CD14-positive monocyte (primary cell): ENCODE data around the gene SYNM. TPM values are rescaled to one million over a fixed set of nuclear protein-coding genes. Genes with fewer than 3 reads are reported as not detected.

ENCODE experiments used
- DNase-seq, 3 donors: peaks; one replicate each; pipeline ENCODE4 v3.0.0-alpha.2; 2011 to 2022
- H2AFZ ChIP-seq: 2 replicates; pipeline ENCODE4 v1.6.0; 2012; ENCODE audit warnings: mild to moderate bottlenecking, low read depth, low read length, inconsistent platforms; ENCODE audit not compliant: insufficient read depth, poor library complexity, severe bottlenecking
- H3K27ac ChIP-seq, 2 donors: 1 replicate in 1 of 2; 2 replicates in 1 of 2; pipeline ENCODE4 v1.5.1; 2012 to 2013; ENCODE audit warnings: low read length in 2 of 2, control low read depth in 1 of 2, inconsistent platforms in 1 of 2, low read depth in 1 of 2, mild to moderate bottlenecking in 1 of 2
- H3K27me3 ChIP-seq, 2 donors: one replicate each; pipeline versions ENCODE4 v1.6.0 to v1.6.1; 2011 to 2013; ENCODE audit warnings: low read length in 2 of 2; ENCODE audit not compliant: control insufficient read depth in 2 of 2, insufficient read depth in 2 of 2
- H3K36me3 ChIP-seq, 2 donors: replicated peaks in 1 of 2; 1 replicate in 1 of 2; 2 replicates in 1 of 2; pipeline versions ENCODE4 v1.5.1 to v1.6.1; 2012 to 2013; ENCODE audit warnings: low read length in 2 of 2, control low read depth in 1 of 2, inconsistent platforms in 1 of 2, mild to moderate bottlenecking in 1 of 2; ENCODE audit not compliant: insufficient read depth in 2 of 2, control insufficient read depth in 1 of 2
- H3K4me1 ChIP-seq, 2 donors: 1 replicate in 1 of 2; 2 replicates in 1 of 2; pipeline versions ENCODE4 v1.5.1 to v1.6.1; 2012 to 2013; ENCODE audit warnings: low read length in 2 of 2, control low read depth in 1 of 2, inconsistent platforms in 1 of 2, mild to moderate bottlenecking in 1 of 2, moderate library complexity in 1 of 2; ENCODE audit not compliant: insufficient read depth in 2 of 2, control insufficient read depth in 1 of 2
- H3K4me2 ChIP-seq: replicated peaks from 2 replicates; pipeline ENCODE3; 2012; ENCODE audit warnings: low read length, moderate library complexity, mild to moderate bottlenecking; ENCODE audit not compliant: poor library complexity, severe bottlenecking; ENCODE audit errors: extremely low read depth
- H3K4me3 ChIP-seq, 3 experiments: fragments of 200-600 bp in 1 of 3; sonication (generic) in 1 of 3; replicated peaks in 1 of 3; 1 replicate in 2 of 3; 2 replicates in 1 of 3; pipeline ENCODE4 v1.5.1; 2011 to 2013; ENCODE audit warnings: low read length in 3 of 3, mild to moderate bottlenecking in 3 of 3, control low read depth in 2 of 3, low read depth in 2 of 3, inconsistent platforms in 1 of 3, moderate library complexity in 1 of 3
- H3K79me2 ChIP-seq: 2 replicates; pipeline ENCODE4 v1.6.0; 2012; ENCODE audit warnings: mild to moderate bottlenecking, control low read depth, inconsistent platforms, low read length, moderate library complexity; ENCODE audit not compliant: insufficient read depth
- H3K9ac ChIP-seq: 2 replicates; pipeline ENCODE4 v1.6.0; 2017; ENCODE audit warnings: low read length, mild to moderate bottlenecking; ENCODE audit not compliant: insufficient read depth, poor library complexity, severe bottlenecking
- H3K9me3 ChIP-seq, 2 donors: replicated peaks in 1 of 2; 1 replicate in 1 of 2; 2 replicates in 1 of 2; pipeline versions ENCODE4 v1.5.1 to v1.6.1; 2012 to 2013; ENCODE audit warnings: low read length in 2 of 2, control low read depth in 1 of 2; ENCODE audit not compliant: control insufficient read depth in 1 of 2, insufficient read depth in 1 of 2
- H4K20me1 ChIP-seq: 2 replicates; pipeline ENCODE4 v1.6.0; 2012; ENCODE audit warnings: mild to moderate bottlenecking, low read length, control low read depth, moderate library complexity; ENCODE audit not compliant: insufficient read depth
- H3K27ac Mint-ChIP-seq, 7 donors: one replicate each; pipeline ENCODE4 v1.8.0; 2020; ENCODE audit warnings: mild to moderate bottlenecking in 7 of 7, mixed read lengths in 7 of 7, moderate library complexity in 6 of 7, inconsistent platforms in 2 of 7
- H3K27me3 Mint-ChIP-seq, 3 donors: one replicate each; pipeline ENCODE4 v1.8.0; 2021 to 2022; ENCODE audit warnings: low read depth in 3 of 3, mild to moderate bottlenecking in 3 of 3, mixed read lengths in 3 of 3, moderate library complexity in 3 of 3, inconsistent platforms in 1 of 3
- H3K36me3 Mint-ChIP-seq, 2 donors: one replicate each; pipeline ENCODE4 v1.8.0; 2020; ENCODE audit warnings: mixed read lengths in 2 of 2, inconsistent platforms in 1 of 2, mild to moderate bottlenecking in 1 of 2
- H3K4me1 Mint-ChIP-seq: one replicate; pipeline ENCODE4 v1.8.0; 2020; ENCODE audit warnings: mild to moderate bottlenecking, mixed read lengths
- H3K4me3 Mint-ChIP-seq, 2 donors: one replicate each; pipeline ENCODE4 v1.8.0; 2020; ENCODE audit warnings: mild to moderate bottlenecking in 2 of 2, mixed read lengths in 2 of 2, moderate library complexity in 1 of 2
- H3K9me3 Mint-ChIP-seq, 7 donors: one replicate each; pipeline ENCODE4 v1.8.0; 2020 to 2022; ENCODE audit warnings: mixed read lengths in 7 of 7, mild to moderate bottlenecking in 6 of 7, moderate library complexity in 6 of 7, inconsistent platforms in 2 of 7
- CTCF ChIP-seq: fragments of 200-600 bp; IDR thresholded peaks from one replicate; pipeline ENCODE4 v1.8.0; 2022; ENCODE audit warnings: antibody characterized with exemption, mild to moderate bottlenecking
- WGBS: methylation state at CpG from one replicate; pipeline ENCODE4 v1.1.5; 2013; ENCODE audit warnings: missing lambda C conversion rate; ENCODE audit not compliant: insufficient coverage; 5-methylcytosine and 5-hydroxymethylcytosine counted together
- intact Hi-C, 2 donors: fragments of 100-400 bp; cut with micrococcal nuclease; formaldehyde crosslinking; loops; one replicate each; pipeline versions ENCODE4 v1.15.0 to v1.15.1; 2023
- polyA plus RNA-seq, 3 donors: library from polyadenylated mRNA; depleted of rRNA in 1 of 3; unstranded in 2 of 3; stranded (reverse) in 1 of 3; fragments of 300-500 nt in 2 of 3; fragments of >200 nt in 1 of 3; fragmentation: Illumina TruSeq in 2 of 3; gene quantifications; 1 replicate in 2 of 3; 2 replicates in 1 of 3; pipeline ENCODE4 v1.2.3, GENCODE V29; 2012 to 2021

The SYNM gene
- polyA plus RNA-seq, 3 donors: 0.04 to 0.05 TPM; not detected in 1

- intact Hi-C loops: no loop called here
- no peak overlapping the region for H3K4me3 Mint-ChIP-seq
Observed at GRCh38 chr15:99157456-99157855, 52.6 kb downstream of the SYNM start.

GRCh38 chr15:99158626-99159412 lies 53.9 kb downstream of the SYNM start:
- no peak overlapping the region for H3K4me3 Mint-ChIP-seq
- Histone ChIP-seq H3K27ac (no peak overlapping the region), H4K20me1 (no peaks in the 10 kb centered on the region), H3K27me3 (no peaks in the 10 kb centered on the region), H3K79me2 (no peaks in the 10 kb centered on the region), H3K36me3 (no peaks in the 10 kb centered on the region), H2AFZ (no peak overlapping the region), H3K9ac (no peak overlapping the region), H3K4me1 (no peaks in the 10 kb centered on the region), H3K4me2 (no peak overlapping the region), H3K4me3 (no peak overlapping the region), H3K9me3 (no peaks in the 10 kb centered on the region)
- intact Hi-C loops: no loop called here
- peaks cover 0 to 5% (median 0%) of the 10 kb centered on the region in 3 donors for H3K27me3 Mint-ChIP-seq
- H3K27ac Mint-ChIP-seq: no peak overlapping the region
- peaks cover 1% of the 10 kb centered on the region for H3K4me1 Mint-ChIP-seq
- WGBS: 86% methylated on average over 5 of the region's 6 CpGs
- DNase-seq: no peak
- no peak for TF ChIP-seq CTCF
- H3K36me3 Mint-ChIP-seq: peaks cover 2 to 7% of the 10 kb centered on the region in 2 donors
- H3K9me3 Mint-ChIP-seq: peaks cover 0 to 6% (median 2%) of the 10 kb centered on the region in 7 donors

More at GRCh38 chr15:99157456-99157855, 52.6 kb downstream of the SYNM start:
- H3K9me3 ChIP-seq: no peaks in the 10 kb centered on the region
- peaks cover 1% of the 10 kb centered on the region for H3K4me1 Mint-ChIP-seq
- no peaks in the 10 kb centered on the region for H3K36me3 ChIP-seq
- H3K9me3 Mint-ChIP-seq: peaks cover 0 to 6% (median 2%) of the 10 kb centered on the region in 7 donors
- peaks cover 2 to 7% of the 10 kb centered on the region in 2 donors for H3K36me3 Mint-ChIP-seq
- H3K27ac ChIP-seq: no peak overlapping the region
- no peaks in the 10 kb centered on the region for H3K79me2 ChIP-seq
- DNase-seq: no peak
- no peaks in the 10 kb centered on the region for H4K20me1 ChIP-seq
- no peak overlapping the region for H3K9ac ChIP-seq
- H3K27ac Mint-ChIP-seq: no peak overlapping the region
- no CpG with 5 or more reads among the region's 3 CpGs for WGBS
- no peaks in the 10 kb centered on the region for H3K27me3 ChIP-seq
- no peaks in the 10 kb centered on the region for H3K4me1 ChIP-seq
- no peak for TF ChIP-seq CTCF
- peaks cover 0 to 2% (median 2%) of the 10 kb centered on the region in 3 donors for H3K27me3 Mint-ChIP-seq
- H3K4me2 ChIP-seq: no peak overlapping the region
- no peak overlapping the region for H2AFZ ChIP-seq
- H3K4me3 ChIP-seq: no peak overlapping the region
